B cell (primary cell): ENCODE results near the gene TTC19. TPM values are rescaled to one million over a fixed set of nuclear protein-coding genes. Genes with fewer than 3 reads are reported as not detected.

Experiments
- ATAC-seq: fragments of 200-7000 bp; cut with Tn5 transposase; one replicate; pipeline ENCODE4 v1.10.0; 2021; ENCODE audit warnings: low read depth, mild to moderate bottlenecking, moderate number of reproducible peaks, moderate library complexity
- CTCF ChIA-PET: fragments of 350-600 bp; sonication (Branson Sonifier 250); formaldehyde crosslinking; loops from one replicate; lab custom pipeline; 2021; ENCODE audit warnings: antibody characterized with exemption, inconsistent platforms; lab: Charles Lee
- POLR2A ChIA-PET: fragments of 350-600 bp; sonication (Branson Sonifier 250); formaldehyde crosslinking; loops from one replicate; lab custom pipeline; 2021; ENCODE audit warnings: antibody characterized with exemption; lab: Charles Lee
- DNase-seq: peaks from one replicate; pipeline ENCODE4 v3.0.0; 2013
- H2AFZ ChIP-seq: 2 replicates; pipeline ENCODE4 v1.6.1; 2012; ENCODE audit warnings: mild to moderate bottlenecking, low read depth, low read length; ENCODE audit not compliant: insufficient read depth, poor library complexity, severe bottlenecking
- H3K27ac ChIP-seq, 2 donors: 1 replicate in 1 of 2; 2 replicates in 1 of 2; pipeline ENCODE4 v1.5.1; 2012 to 2013; ENCODE audit warnings: low read length in 2 of 2, mild to moderate bottlenecking in 2 of 2, moderate library complexity in 1 of 2
- H3K27me3 ChIP-seq, 4 experiments: fragments of 200-600 bp in 1 of 4; sonication (generic) in 1 of 4; replicated peaks in 1 of 4; 1 replicate in 2 of 4; 2 replicates in 2 of 4; pipeline versions ENCODE4 v1.6.1 to v1.7.0; 2013 to 2016; ENCODE audit warnings: low read length in 3 of 4, mild to moderate bottlenecking in 2 of 4, mixed read lengths in 1 of 4, moderate library complexity in 1 of 4; ENCODE audit not compliant: insufficient read depth in 4 of 4, control insufficient read depth in 3 of 4; ENCODE audit errors: control extremely low read depth in 1 of 4
- H3K36me3 ChIP-seq, 2 experiments: replicated peaks in 1 of 2; 1 replicate in 1 of 2; 2 replicates in 1 of 2; pipeline versions ENCODE4 v1.6.1 to v1.7.1; 2013; ENCODE audit warnings: low read length in 1 of 2; ENCODE audit not compliant: insufficient read depth in 2 of 2, control insufficient read depth in 1 of 2; ENCODE audit errors: control extremely low read depth in 1 of 2, extremely low read depth in 1 of 2
- H3K4me1 ChIP-seq, 2 donors: fragments of 200-600 bp in 1 of 2; sonication (generic) in 1 of 2; 1 replicate in 1 of 2; 2 replicates in 1 of 2; pipeline versions ENCODE4 v1.5.1 to v1.6.1; 2013 to 2017; ENCODE audit warnings: low read length in 2 of 2; ENCODE audit not compliant: control insufficient read depth in 2 of 2, insufficient read depth in 2 of 2
- H3K4me2 ChIP-seq: replicated peaks from 2 replicates; pipeline ENCODE3; 2012; ENCODE audit warnings: mild to moderate bottlenecking, low read depth, low read length; ENCODE audit not compliant: poor library complexity, severe bottlenecking
- H3K4me3 ChIP-seq, 5 experiments: fragments of 200-600 bp in 1 of 5; sonication (generic) in 1 of 5; 1 replicate in 3 of 5; 2 replicates in 2 of 5; pipeline versions ENCODE4 v1.5.1 to v1.7.0; 2011 to 2016; ENCODE audit warnings: low read length in 4 of 5, mild to moderate bottlenecking in 4 of 5, low read depth in 2 of 5, control low read depth in 1 of 5, moderate library complexity in 1 of 5; ENCODE audit not compliant: insufficient read depth in 1 of 5; ENCODE audit errors: control extremely low read depth in 1 of 5, extremely low read depth in 1 of 5
- H3K79me2 ChIP-seq: fragments of 200-600 bp; sonication (generic); one replicate; pipeline ENCODE4 v1.6.0; 2016; ENCODE audit warnings: low read length; ENCODE audit not compliant: control insufficient read depth, insufficient read depth
- H3K9ac ChIP-seq: fragments of 200-600 bp; sonication (generic); 2 replicates; pipeline ENCODE4 v1.6.1; 2017; ENCODE audit warnings: mild to moderate bottlenecking, low read length, moderate library complexity
- H3K9me3 ChIP-seq, 3 donors: one replicate each; pipeline versions ENCODE4 v1.6.1 to v1.7.1; 2013; ENCODE audit warnings: low read length in 2 of 3; ENCODE audit not compliant: control insufficient read depth in 2 of 3, insufficient read depth in 1 of 3; ENCODE audit errors: control extremely low read depth in 1 of 3
- H4K20me1 ChIP-seq: 2 replicates; pipeline ENCODE4 v1.6.0; 2012; ENCODE audit warnings: mild to moderate bottlenecking, low read length; ENCODE audit not compliant: insufficient read depth, control insufficient read depth, poor library complexity, severe bottlenecking
- H3K27ac Mint-ChIP-seq: one replicate; pipeline ENCODE4 v1.8.0; 2021; ENCODE audit warnings: mixed read lengths
- H3K27me3 Mint-ChIP-seq: one replicate; pipeline ENCODE4 v1.8.0; 2021; ENCODE audit warnings: mixed read lengths
- H3K4me1 Mint-ChIP-seq: one replicate; pipeline ENCODE4 v1.8.0; 2021; ENCODE audit warnings: mixed read lengths
- H3K4me3 Mint-ChIP-seq: one replicate; pipeline ENCODE4 v1.8.0; 2021; ENCODE audit warnings: mixed read lengths
- H3K9me3 Mint-ChIP-seq: one replicate; pipeline ENCODE4 v1.8.0; 2022; ENCODE audit warnings: mixed read lengths; ENCODE audit not compliant: insufficient read depth
- EZH2 ChIP-seq: IDR thresholded peaks from 2 replicates; pipeline ENCODE4 v1.6.1; 2012; ENCODE audit warnings: borderline replicate concordance, low read depth, mild to moderate bottlenecking, moderate library complexity, low read length; ENCODE audit not compliant: insufficient read depth, poor library complexity, severe bottlenecking
- WGBS: methylation state at CpG from one replicate; pipeline ENCODE4 v1.1.5; 2013; ENCODE audit warnings: missing lambda C conversion rate; ENCODE audit not compliant: insufficient coverage; 5-methylcytosine and 5-hydroxymethylcytosine counted together
- intact Hi-C: fragments of 100-400 bp; cut with micrococcal nuclease; formaldehyde crosslinking; loops from one replicate; pipeline ENCODE4 v1.10.0; 2022
- polyA plus RNA-seq: library from polyadenylated mRNA; depleted of rRNA; stranded (reverse); fragments of >200 nt; gene quantifications from 2 replicates; pipeline ENCODE4 v1.2.3, GENCODE V29; 2012
- total RNA-seq, 2 donors: library from RNA; stranded (reverse); fragments of 120-200 nt in 1 of 2; gene quantifications; 1 replicate in 1 of 2; 2 replicates in 1 of 2; pipeline versions ENCODE4 v1.2.3 to v1.2.4, GENCODE V29; 2013 to 2022
- TF ChIP-seq, protein P1 (sequence below): fragments of 200-600 bp; IDR thresholded peaks from one replicate; pipeline ENCODE4 v1.8.0; 2022; ENCODE audit warnings: antibody characterized with exemption, mild to moderate bottlenecking

The TTC19 gene
- total and polyA plus RNA-seq, 2 donors (not counting 1 experiment from before 2014, with no cell fraction given) = 8.2 to 38.5 TPM

DNA sequence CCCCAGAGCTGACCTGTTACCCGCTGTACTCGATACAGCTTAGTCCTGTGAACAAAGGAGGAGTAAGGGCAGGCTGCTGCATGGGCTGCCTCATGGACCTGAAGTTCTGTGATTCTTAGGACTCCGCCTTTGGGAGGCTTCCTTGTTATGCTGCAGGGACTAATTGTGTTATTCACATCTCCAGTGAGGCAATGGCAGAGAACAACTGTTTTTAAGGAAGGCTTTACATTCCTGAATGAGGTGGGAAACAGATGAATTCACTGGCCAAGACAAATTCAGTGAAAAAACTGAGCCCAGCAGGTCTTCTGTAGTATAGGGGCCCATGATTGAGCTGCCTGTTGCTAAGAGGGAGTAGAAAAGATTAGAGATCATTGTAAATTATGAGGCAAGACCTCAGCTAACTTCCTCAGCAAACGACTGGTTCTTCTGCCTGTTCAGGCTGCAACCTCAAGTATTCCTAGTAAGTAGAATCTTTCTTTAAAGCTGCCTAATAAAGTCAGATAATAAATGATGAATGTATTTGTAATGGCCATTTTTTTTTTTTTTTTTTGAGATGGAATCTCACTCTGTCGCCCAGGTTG lies 28.4 kb upstream of the TTC19 start:
- WGBS = 96% methylated on average over 3 of the region's 5 CpGs
- TF ChIP-seq, protein P1, sequence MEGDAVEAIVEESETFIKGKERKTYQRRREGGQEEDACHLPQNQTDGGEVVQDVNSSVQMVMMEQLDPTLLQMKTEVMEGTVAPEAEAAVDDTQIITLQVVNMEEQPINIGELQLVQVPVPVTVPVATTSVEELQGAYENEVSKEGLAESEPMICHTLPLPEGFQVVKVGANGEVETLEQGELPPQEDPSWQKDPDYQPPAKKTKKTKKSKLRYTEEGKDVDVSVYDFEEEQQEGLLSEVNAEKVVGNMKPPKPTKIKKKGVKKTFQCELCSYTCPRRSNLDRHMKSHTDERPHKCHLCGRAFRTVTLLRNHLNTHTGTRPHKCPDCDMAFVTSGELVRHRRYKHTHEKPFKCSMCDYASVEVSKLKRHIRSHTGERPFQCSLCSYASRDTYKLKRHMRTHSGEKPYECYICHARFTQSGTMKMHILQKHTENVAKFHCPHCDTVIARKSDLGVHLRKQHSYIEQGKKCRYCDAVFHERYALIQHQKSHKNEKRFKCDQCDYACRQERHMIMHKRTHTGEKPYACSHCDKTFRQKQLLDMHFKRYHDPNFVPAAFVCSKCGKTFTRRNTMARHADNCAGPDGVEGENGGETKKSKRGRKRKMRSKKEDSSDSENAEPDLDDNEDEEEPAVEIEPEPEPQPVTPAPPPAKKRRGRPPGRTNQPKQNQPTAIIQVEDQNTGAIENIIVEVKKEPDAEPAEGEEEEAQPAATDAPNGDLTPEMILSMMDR = no peak
- TF ChIP-seq EZH2 = no peak
- Histone ChIP-seq H3K36me3 (peaks cover 0 to 3% of the 10 kb centered on the region in 2 experiments), H3K27ac (no peak overlapping the region), H4K20me1 (no peaks in the 10 kb centered on the region), H3K4me2 (no peak overlapping the region), H3K9ac (no peak overlapping the region), H3K4me1 (peaks cover 0 to 7% of the 10 kb centered on the region in 2 donors), H3K79me2 (no peaks in the 10 kb centered on the region), H3K4me3 (no peak overlapping the region), H2AFZ (no peak overlapping the region), H3K27me3 (peaks cover 0 to 12% (median 2%) of the 10 kb centered on the region in 4 experiments), H3K9me3 (peaks cover 0 to 8% (median 0%) of the 10 kb centered on the region in 3 donors)
- no peak overlapping the region for H3K27ac Mint-ChIP-seq
- peaks cover 4% of the 10 kb centered on the region for H3K4me1 Mint-ChIP-seq
- ATAC-seq (no peak), DNase-seq (no peak)
- H3K27me3 Mint-ChIP-seq = peaks cover 24% of the 10 kb centered on the region
- H3K9me3 Mint-ChIP-seq = no peaks in the 10 kb centered on the region
- ChIA-PET CTCF (no interaction called here), POLR2A (no interaction called here)
- intact Hi-C loops = no loop called here
- H3K4me3 Mint-ChIP-seq = no peak overlapping the region

DNA sequence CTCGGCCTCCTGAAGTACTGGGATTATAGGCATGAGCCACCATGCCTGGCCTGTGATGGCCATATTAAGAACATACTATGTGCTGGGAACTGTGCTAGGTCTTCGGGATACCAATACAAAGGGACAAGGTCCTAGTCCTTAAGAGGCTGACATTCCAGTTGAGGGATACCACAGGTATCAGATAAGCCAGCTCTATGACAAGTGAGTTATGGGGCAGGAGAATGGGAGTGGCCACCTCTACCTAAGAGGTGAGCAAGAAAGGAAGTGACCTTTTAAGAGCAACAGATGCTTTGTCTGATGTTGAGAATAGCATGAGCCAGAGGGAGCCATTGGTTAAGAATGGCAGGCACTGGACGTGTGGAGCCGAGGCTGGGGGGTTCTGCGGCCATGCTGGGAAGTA lies 27.7 kb upstream of the TTC19 start:
- no peak overlapping the region for H3K4me3 ChIP-seq
- 100% methylated on average over 4 of the region's 5 CpGs for WGBS
- CTCF ChIA-PET = no interaction called here
- Mint-ChIP-seq H3K4me1 (no peaks in the 10 kb centered on the region), H3K9me3 (no peaks in the 10 kb centered on the region), H3K27me3 (peaks cover 21% of the 10 kb centered on the region), H3K4me3 (no peak overlapping the region), H3K27ac (no peak overlapping the region)
- no peaks in the 10 kb centered on the region for H3K4me1 ChIP-seq
- no peak for DNase-seq
- H3K36me3 ChIP-seq = peaks cover 0 to 3% of the 10 kb centered on the region in 2 experiments
- no peak overlapping the region for H2AFZ ChIP-seq
- no peak overlapping the region for H3K9ac ChIP-seq
- H3K4me2 ChIP-seq = no peak overlapping the region
- no peak for TF ChIP-seq EZH2
- TF ChIP-seq, protein P1 = no peak
- H3K79me2 ChIP-seq = no peaks in the 10 kb centered on the region
- no peaks in the 10 kb centered on the region for H4K20me1 ChIP-seq
- intact Hi-C loops = no loop called here
- H3K27me3 ChIP-seq = peaks cover 0 to 5% (median under 1%) of the 10 kb centered on the region in 4 experiments
- peaks cover 0 to 1% (median 0%) of the 10 kb centered on the region in 3 donors for H3K9me3 ChIP-seq
- POLR2A ChIA-PET = no interaction called here
- no peak for ATAC-seq
- H3K27ac ChIP-seq = no peak overlapping the region
